ENCODE results near the gene ANKFY1. TPM values are rescaled to one million over a fixed set of nuclear protein-coding genes. Genes with fewer than 3 reads are reported as not detected.

ANKFY1 gene
- total RNA-seq, 4 donors from 2014 or later: 12.6 to 26.9 (median 13.5) TPM

GRCh38 chr17:4186357-4186881 lies 77.4 kb downstream of the ANKFY1 start:
- in situ Hi-C loops (cut with MboI; ENCODE audit: low sequenced_read_pairs in 4 of 4) (no loop called here), intact Hi-C loops (cut with DNase I; ENCODE audit: low total_unique reads) (no loop called here)
- H3K4me3 ChIP-seq: no peak overlapping the region
- ATAC-seq: no peak
- peaks cover 3 to 86% of the 10 kb centered on the region in 2 donors for H3K36me3 ChIP-seq
- H3K27me3 ChIP-seq: no peaks in the 10 kb centered on the region
- TF ChIP-seq CTCF (IDR thresholded peaks at IDR 0.05 in 4 of 5, conservative IDR thresholded peaks at IDR 0.05 in 1 of 5): no peak
- TF ChIP-seq POLR2A (IDR thresholded peaks at IDR 0.05): no peak
- H3K4me1 ChIP-seq: no peaks in the 10 kb centered on the region
- H3K9me3 ChIP-seq: no peaks in the 10 kb centered on the region
- no peak overlapping the region for H3K27ac ChIP-seq
- DNase-seq: no peak

- H3K9me3 ChIP-seq: no peaks in the 10 kb centered on the region
- no peak for TF ChIP-seq CTCF (IDR thresholded peaks at IDR 0.05 in 4 of 5, conservative IDR thresholded peaks at IDR 0.05 in 1 of 5)
- TF ChIP-seq POLR2A (IDR thresholded peaks at IDR 0.05): no peak
- H3K4me1 ChIP-seq: no peaks in the 10 kb centered on the region
- H3K36me3 ChIP-seq: peaks cover 9 to 89% of the 10 kb centered on the region in 2 donors
- H3K4me3 ChIP-seq: no peak overlapping the region
- no peaks in the 10 kb centered on the region for H3K27me3 ChIP-seq
- ATAC-seq: no peak
- intact Hi-C loops (cut with DNase I; ENCODE audit: low total_unique reads): no loop called here
- in situ Hi-C loops (cut with MboI; ENCODE audit: low sequenced_read_pairs in 4 of 4): no loop called here
- H3K27ac ChIP-seq: no peak overlapping the region
- no peak for DNase-seq
Observed at GRCh38 chr17:4185656-4186055, 78.1 kb downstream of the ANKFY1 start.

- Histone ChIP-seq H3K27ac (no peak overlapping the region), H3K27me3 (no peaks in the 10 kb centered on the region), H3K4me3 (no peak overlapping the region), H3K4me1 (no peaks in the 10 kb centered on the region), H3K9me3 (no peaks in the 10 kb centered on the region), H3K36me3 (peaks cover 9 to 89% of the 10 kb centered on the region in 2 donors)
- TF ChIP-seq POLR2A (IDR thresholded peaks at IDR 0.05): no peak
- TF ChIP-seq CTCF (IDR thresholded peaks at IDR 0.05 in 4 of 5, conservative IDR thresholded peaks at IDR 0.05 in 1 of 5): no peak
- ATAC-seq (no peak), DNase-seq (no peak)
- in situ Hi-C loops (cut with MboI; ENCODE audit: low sequenced_read_pairs in 4 of 4): no loop called here
- intact Hi-C loops (cut with DNase I; ENCODE audit: low total_unique reads): no loop called here
Observed at GRCh38 chr17:4184811-4185210, 79.0 kb downstream of the ANKFY1 start.

GRCh38 chr17:4182043-4182442 lies 81.7 kb downstream of the ANKFY1 start:
- Histone ChIP-seq H3K4me1 (no peaks in the 10 kb centered on the region), H3K36me3 (peaks cover 9 to 94% of the 10 kb centered on the region in 2 donors), H3K27me3 (no peaks in the 10 kb centered on the region), H3K4me3 (no peak overlapping the region), H3K9me3 (no peaks in the 10 kb centered on the region), H3K27ac (no peak overlapping the region)
- DNase-seq: peak in 1 of 2 donors; percentile 27
- in situ Hi-C loops (cut with MboI; ENCODE audit: low sequenced_read_pairs in 4 of 4) (no loop called here), intact Hi-C loops (cut with DNase I; ENCODE audit: low total_unique reads) (no loop called here)
- TF ChIP-seq POLR2A (IDR thresholded peaks at IDR 0.05) (no peak), CTCF (IDR thresholded peaks at IDR 0.05 in 4 of 5, conservative IDR thresholded peaks at IDR 0.05 in 1 of 5) (no peak)
- peak in 1 of 2 donors; percentile 30 for ATAC-seq

- Histone ChIP-seq H3K9me3 (no peaks in the 10 kb centered on the region), H3K4me3 (no peak overlapping the region), H3K27me3 (no peaks in the 10 kb centered on the region), H3K4me1 (no peaks in the 10 kb centered on the region), H3K27ac (peak overlapping the region in 1 of 4 donors; percentile 14), H3K36me3 (peaks cover 9 to 94% of the 10 kb centered on the region in 2 donors)
- intact Hi-C loops (cut with DNase I; ENCODE audit: low total_unique reads): no loop called here
- TF ChIP-seq CTCF (IDR thresholded peaks at IDR 0.05 in 4 of 5, conservative IDR thresholded peaks at IDR 0.05 in 1 of 5): no peak
- TF ChIP-seq POLR2A (IDR thresholded peaks at IDR 0.05): no peak
- ATAC-seq: peak in 1 of 2 donors; percentile 36
- peak in 1 of 2 donors; percentile 9 for DNase-seq
- in situ Hi-C loops (cut with MboI; ENCODE audit: low sequenced_read_pairs in 4 of 4): no loop called here
Observed at GRCh38 chr17:4180791-4181190, 83.0 kb downstream of the ANKFY1 start.

Measured in gastrocnemius medialis (tissue), 4 donors.